ENCODE measurements around the gene CTPS2. TPM values are rescaled to one million over a fixed set of nuclear protein-coding genes. Genes with fewer than 3 reads are reported as not detected.

CTPS2 gene
- total and polyA plus RNA-seq, 10 of the 15 experiments (the other 5 are each of a cell fraction or from before 2014, with no cell fraction given): 5.9 to 17.8 (median 14.2) TPM

GRCh38 chrX:16559206-16559619 lies 153.3 kb downstream of the CTPS2 start:
- intact Hi-C loops (cut with micrococcal nuclease; ENCODE audit: unreplicated experiment) (no loop called here), in situ Hi-C loops (cut with MboI) (no loop called here)
- DNase-seq (ENCODE audit: low read depth, low spot score) (no peak), ATAC-seq (no peak), FAIRE-seq (no peak)
- WGBS (ENCODE audit: insufficient coverage, insufficient replicate concordance, low lambda C conversion rate, missing lambda C conversion rate): 100% methylated on average over 1 of the region's 1 CpG
- BruUV-seq (replicated peaks): no TSS peak
- H3K36me3 ChIP-seq (ENCODE audit: control insufficient read depth in 2 of 2, insufficient read depth in 2 of 2, low read length in 1 of 2): no peaks in the 10 kb centered on the region
- TF ChIP-seq, protein P1, sequence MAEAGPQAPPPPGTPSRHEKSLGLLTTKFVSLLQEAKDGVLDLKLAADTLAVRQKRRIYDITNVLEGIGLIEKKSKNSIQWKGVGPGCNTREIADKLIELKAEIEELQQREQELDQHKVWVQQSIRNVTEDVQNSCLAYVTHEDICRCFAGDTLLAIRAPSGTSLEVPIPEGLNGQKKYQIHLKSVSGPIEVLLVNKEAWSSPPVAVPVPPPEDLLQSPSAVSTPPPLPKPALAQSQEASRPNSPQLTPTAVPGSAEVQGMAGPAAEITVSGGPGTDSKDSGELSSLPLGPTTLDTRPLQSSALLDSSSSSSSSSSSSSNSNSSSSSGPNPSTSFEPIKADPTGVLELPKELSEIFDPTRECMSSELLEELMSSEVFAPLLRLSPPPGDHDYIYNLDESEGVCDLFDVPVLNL (IDR thresholded peaks at IDR 0.05; ENCODE audit: low read depth, low read length): no peak
- TF ChIP-seq PAX8 (IDR thresholded peaks at IDR 0.05) (no peak), ESRRA (IDR thresholded peaks at IDR 0.05; ENCODE audit: low read length) (no peak), JUND (IDR thresholded peaks at IDR 0.05; ENCODE audit: low read depth, low read length) (no peak), MEF2B (IDR thresholded peaks at IDR 0.05; ENCODE audit: partially characterized antibody, poor library complexity, severe bottlenecking) (no peak)
- TF ChIP-seq, protein P2, sequence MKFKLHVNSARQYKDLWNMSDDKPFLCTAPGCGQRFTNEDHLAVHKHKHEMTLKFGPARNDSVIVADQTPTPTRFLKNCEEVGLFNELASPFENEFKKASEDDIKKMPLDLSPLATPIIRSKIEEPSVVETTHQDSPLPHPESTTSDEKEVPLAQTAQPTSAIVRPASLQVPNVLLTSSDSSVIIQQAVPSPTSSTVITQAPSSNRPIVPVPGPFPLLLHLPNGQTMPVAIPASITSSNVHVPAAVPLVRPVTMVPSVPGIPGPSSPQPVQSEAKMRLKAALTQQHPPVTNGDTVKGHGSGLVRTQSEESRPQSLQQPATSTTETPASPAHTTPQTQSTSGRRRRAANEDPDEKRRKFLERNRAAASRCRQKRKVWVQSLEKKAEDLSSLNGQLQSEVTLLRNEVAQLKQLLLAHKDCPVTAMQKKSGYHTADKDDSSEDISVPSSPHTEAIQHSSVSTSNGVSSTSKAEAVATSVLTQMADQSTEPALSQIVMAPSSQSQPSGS (IDR thresholded peaks at IDR 0.05; ENCODE audit: low read length): no peak
- H3K79me2 ChIP-seq (ENCODE audit: control insufficient read depth, insufficient read depth, low read length): no peaks in the 10 kb centered on the region
- H3K9ac ChIP-seq (ENCODE audit: control insufficient read depth, insufficient read depth, low read length): no peak overlapping the region
- no peaks in the 10 kb centered on the region for H4K20me1 ChIP-seq (ENCODE audit: control insufficient read depth, insufficient read depth)
- no peak overlapping the region for H2AFZ ChIP-seq (ENCODE audit: control insufficient read depth, low read depth, low read length)
- SMC1A ChIA-PET (ENCODE audit: uncharacterized antibody, unreplicated experiment): no interaction called here
- H3K4me1 ChIP-seq (ENCODE audit: control insufficient read depth, insufficient read depth, low read length): no peaks in the 10 kb centered on the region
- RAD21 ChIA-PET (ENCODE audit: unreplicated experiment): no interaction called here
- H3K9me3 ChIP-seq (replicated peaks; ENCODE audit: control insufficient read depth, insufficient read depth, low read length): no peaks in the 10 kb centered on the region
- CTCF ChIA-PET: no interaction called here
- H3K4me3 ChIP-seq: no peak overlapping the region
- H3K27me3 ChIP-seq (replicated peaks in 1 of 2; ENCODE audit: control insufficient read depth in 2 of 2, insufficient read depth in 2 of 2, low read length in 1 of 2): no peaks in the 10 kb centered on the region; a peak in 1 of 4 replicates
- H3K27ac ChIP-seq (ENCODE audit: control insufficient read depth, insufficient read depth): no peak overlapping the region
- no peak overlapping the region for H3K4me2 ChIP-seq (ENCODE audit: control insufficient read depth, insufficient read depth)
- POLR2A ChIA-PET: no interaction called here
